BLaER1 (cell line): ENCODE measurements around the gene CCER1.
"Not testable (repeated sequence)": the region's sequence is repeated elsewhere in the genome, so short reads cannot be mapped to it uniquely, and the experiment has no call there.

ENCODE experiments used
- H3K27ac ChIP-seq: shearing (Covaris generic); formaldehyde crosslinking; 2 replicates; pipeline ENCODE4 v1.8.1; 2022
- H3K27me3 ChIP-seq: shearing (Covaris generic); formaldehyde crosslinking; 2 replicates; pipeline ENCODE4 v1.8.1; 2022
- H3K36me3 ChIP-seq: shearing (Covaris generic); formaldehyde crosslinking; 2 replicates; pipeline ENCODE4 v1.8.1; 2022
- H3K4me1 ChIP-seq: shearing (Covaris generic); formaldehyde crosslinking; 2 replicates; pipeline ENCODE4 v1.8.1; 2022
- H3K4me2 ChIP-seq: shearing (Covaris generic); formaldehyde crosslinking; 2 replicates; pipeline ENCODE4 v1.8.1; 2022
- H3K4me3 ChIP-seq: shearing (Covaris generic); formaldehyde crosslinking; 2 replicates; pipeline ENCODE4 v1.8.1; 2022
- H3K9ac ChIP-seq: shearing (Covaris generic); formaldehyde crosslinking; 2 replicates; pipeline ENCODE4 v1.8.1; 2022
- H3K9me3 ChIP-seq: shearing (Covaris generic); formaldehyde crosslinking; 2 replicates; pipeline ENCODE4 v1.8.1; 2022
- H4K20me1 ChIP-seq: shearing (Covaris generic); formaldehyde crosslinking; 2 replicates; pipeline ENCODE4 v1.8.1; 2022
- Cebpa-rat ChIP-seq: shearing (Covaris generic); IDR thresholded peaks from 2 replicates; pipeline ENCODE4 v1.8.1; 2022

CCER1 gene

GRCh38 chr12:90954921-90955320 lies at the start of gene CCER1:
Gene CCER1, minus strand, starts transcription at chr12:90955176. Its CDS starts 434 bp downstream, at chr12:90954742.
- Histone ChIP-seq H3K36me3 (no peaks in the 10 kb centered on the region), H4K20me1 (no peaks in the 10 kb centered on the region), H3K4me1 (no peaks in the 10 kb centered on the region), H3K4me2 (no peak within 1 kb of the TSS), H3K9ac (no peak within 1 kb of the TSS), H3K9me3 (peaks cover 15% of the 10 kb centered on the region), H3K4me3 (no peak within 1 kb of the TSS), H3K27ac (no peak within 1 kb of the TSS), H3K27me3 (no peaks in the 10 kb centered on the region)
- no peak for TF ChIP-seq Cebpa-rat

GRCh38 chr12:91003737-91004136 lies 48.8 kb upstream of the CCER1 start:
- Histone ChIP-seq H3K9me3 (no peaks in the 10 kb centered on the region), H3K4me2 (no peak overlapping the region), H3K4me3 (no peak overlapping the region), H3K27me3 (no peaks in the 10 kb centered on the region), H3K9ac (no peak overlapping the region), H3K36me3 (no peaks in the 10 kb centered on the region), H3K27ac (no peak overlapping the region), H4K20me1 (no peaks in the 10 kb centered on the region), H3K4me1 (no peaks in the 10 kb centered on the region)
- no peak for TF ChIP-seq Cebpa-rat

- Histone ChIP-seq H3K4me2 (no peak overlapping the region), H3K27ac (no peak overlapping the region), H3K9ac (no peak overlapping the region), H4K20me1 (no peaks in the 10 kb centered on the region), H3K27me3 (no peaks in the 10 kb centered on the region), H3K36me3 (no peaks in the 10 kb centered on the region), H3K4me3 (no peak overlapping the region), H3K4me1 (no peaks in the 10 kb centered on the region), H3K9me3 (no peaks in the 10 kb centered on the region)
- no peak for TF ChIP-seq Cebpa-rat
Measured at GRCh38 chr12:91001306-91001705, 46.3 kb upstream of the CCER1 start.

- H3K9ac ChIP-seq: no peak overlapping the region
- H3K9me3 ChIP-seq: no peaks in the 10 kb centered on the region
- H3K4me2 ChIP-seq: no peak overlapping the region
- no peaks in the 10 kb centered on the region for H4K20me1 ChIP-seq
- no peaks in the 10 kb centered on the region for H3K36me3 ChIP-seq
- no peak overlapping the region for H3K27ac ChIP-seq
- TF ChIP-seq Cebpa-rat: no peak
- H3K27me3 ChIP-seq: no peaks in the 10 kb centered on the region
- H3K4me3 ChIP-seq: no peak overlapping the region
- H3K4me1 ChIP-seq: no peaks in the 10 kb centered on the region
Measured at GRCh38 chr12:90999966-91000365, 45.0 kb upstream of the CCER1 start.

- no peak overlapping the region for H3K9ac ChIP-seq
- H3K9me3 ChIP-seq: no peaks in the 10 kb centered on the region
- H3K4me2 ChIP-seq: no peak overlapping the region
- H3K36me3 ChIP-seq: no peaks in the 10 kb centered on the region
- H4K20me1 ChIP-seq: no peaks in the 10 kb centered on the region
- TF ChIP-seq Cebpa-rat: no peak
- no peaks in the 10 kb centered on the region for H3K4me1 ChIP-seq
- H3K27ac ChIP-seq: no peak overlapping the region
- no peaks in the 10 kb centered on the region for H3K27me3 ChIP-seq
- H3K4me3 ChIP-seq: no peak overlapping the region
Measured at GRCh38 chr12:90999527-90999926, 44.6 kb upstream of the CCER1 start.

GRCh38 chr12:90995010-90995409 lies 40.0 kb upstream of the CCER1 start:
- Histone ChIP-seq H3K4me2 (no peak overlapping the region), H3K4me3 (no peak overlapping the region), H4K20me1 (no peaks in the 10 kb centered on the region)

GRCh38 chr12:90991952-90992465 lies 37.0 kb upstream of the CCER1 start:
- no peak overlapping the region for H3K9ac ChIP-seq
- H3K4me2 ChIP-seq: no peak overlapping the region
- H3K4me1 ChIP-seq: no peaks in the 10 kb centered on the region
- no peaks in the 10 kb centered on the region for H3K9me3 ChIP-seq
- no peaks in the 10 kb centered on the region for H3K27me3 ChIP-seq
- no peak overlapping the region for H3K27ac ChIP-seq
- no peaks in the 10 kb centered on the region for H4K20me1 ChIP-seq
- TF ChIP-seq Cebpa-rat: no peak
- no peak overlapping the region for H3K4me3 ChIP-seq
- no peaks in the 10 kb centered on the region for H3K36me3 ChIP-seq

More at GRCh38 chr12:90995010-90995409, 40.0 kb upstream of the CCER1 start:
- TF ChIP-seq Cebpa-rat: no peak
- H3K27ac ChIP-seq: no peak overlapping the region
- no peak overlapping the region for H3K9ac ChIP-seq
- no peaks in the 10 kb centered on the region for H3K36me3 ChIP-seq
- no peaks in the 10 kb centered on the region for H3K27me3 ChIP-seq
- no peaks in the 10 kb centered on the region for H3K9me3 ChIP-seq
- no peaks in the 10 kb centered on the region for H3K4me1 ChIP-seq

- no peak for TF ChIP-seq Cebpa-rat
- H3K4me3 ChIP-seq: no peak overlapping the region
- no peaks in the 10 kb centered on the region for H3K9me3 ChIP-seq
- no peaks in the 10 kb centered on the region for H4K20me1 ChIP-seq
- H3K4me2 ChIP-seq: no peak overlapping the region
- no peak overlapping the region for H3K9ac ChIP-seq
- H3K36me3 ChIP-seq: no peaks in the 10 kb centered on the region
- no peaks in the 10 kb centered on the region for H3K4me1 ChIP-seq
- H3K27me3 ChIP-seq: no peaks in the 10 kb centered on the region
- H3K27ac ChIP-seq: no peak overlapping the region
Measured at GRCh38 chr12:90990611-90991010, 35.6 kb upstream of the CCER1 start.

GRCh38 chr12:90989686-90990111 lies 34.7 kb upstream of the CCER1 start:
- Histone ChIP-seq H3K4me3 (no peak overlapping the region), H3K9ac (no peak overlapping the region), H3K4me2 (no peak overlapping the region), H3K27ac (no peak overlapping the region), H3K9me3 (no peaks in the 10 kb centered on the region), H3K36me3 (no peaks in the 10 kb centered on the region), H3K27me3 (no peaks in the 10 kb centered on the region), H4K20me1 (no peaks in the 10 kb centered on the region), H3K4me1 (no peaks in the 10 kb centered on the region)
- no peak for TF ChIP-seq Cebpa-rat

- H3K9me3 ChIP-seq: no peaks in the 10 kb centered on the region
- H4K20me1 ChIP-seq: no peaks in the 10 kb centered on the region
Measured at GRCh38 chr12:90987520-90987919, 32.5 kb upstream of the CCER1 start.

GRCh38 chr12:90987101-90987500 lies 32.1 kb upstream of the CCER1 start:
- H3K4me2 ChIP-seq: no peak overlapping the region
- H3K9me3 ChIP-seq: no peaks in the 10 kb centered on the region
- H4K20me1 ChIP-seq: no peaks in the 10 kb centered on the region
- no peak overlapping the region for H3K4me3 ChIP-seq
- no peaks in the 10 kb centered on the region for H3K4me1 ChIP-seq
- H3K27ac ChIP-seq: no peak overlapping the region
- no peaks in the 10 kb centered on the region for H3K36me3 ChIP-seq
- H3K9ac ChIP-seq: no peak overlapping the region
- TF ChIP-seq Cebpa-rat: no peak
- no peaks in the 10 kb centered on the region for H3K27me3 ChIP-seq

More at GRCh38 chr12:90987520-90987919, 32.5 kb upstream of the CCER1 start:
- Histone ChIP-seq H3K27ac (no peak overlapping the region), H3K36me3 (no peaks in the 10 kb centered on the region), H3K9ac (no peak overlapping the region), H3K4me1 (no peaks in the 10 kb centered on the region), H3K27me3 (no peaks in the 10 kb centered on the region), H3K4me3 (no peak overlapping the region), H3K4me2 (no peak overlapping the region)
- no peak for TF ChIP-seq Cebpa-rat

- not testable (repeated sequence) for H4K20me1 ChIP-seq, H3K9ac ChIP-seq, H3K4me1 ChIP-seq, H3K9me3 ChIP-seq, H3K36me3 ChIP-seq, H3K27me3 ChIP-seq, H3K4me3 ChIP-seq, H3K27ac ChIP-seq, H3K4me2 ChIP-seq
Measured at GRCh38 chr12:90985331-90985730, 30.4 kb upstream of the CCER1 start.
